OCI-LY7 (cell line): ENCODE results near the gene CD38. TPM values are rescaled to one million over a fixed set of nuclear protein-coding genes. Genes with fewer than 3 reads are reported as not detected.
A peak's percentile ranks its signal among the peaks of the same experiment; 100 is the strongest.

Experiments
- BruUV-seq: library from RNA; stranded (reverse); fragments of 400-500 nt; replicated peaks from 2 replicates; lab custom pipeline; 2021; lab: Mats Ljungman, UMichigan
- CTCF ChIA-PET: fragments of 300-600 bp; sonication (Branson Sonifier 250); formaldehyde crosslinking; loops from one replicate; lab custom pipeline; 2022; ENCODE audit warnings: antibody characterized with exemption; ENCODE audit not compliant: unreplicated experiment; lab: Charles Lee
- POLR2A ChIA-PET: fragments of 300-600 bp; sonication (Branson Sonifier 250); formaldehyde crosslinking; loops from one replicate; lab custom pipeline; 2022; ENCODE audit warnings: antibody characterized with exemption; lab: Charles Lee
- DNase-seq: peaks from one replicate; pipeline ENCODE4 v3.0.0-alpha.2; 2015; ENCODE audit warnings: low spot score
- H2AFZ ChIP-seq: fragments of 200-600 bp; sonication (generic), shearing (Covaris generic); 2 replicates; pipeline ENCODE4 v1.6.1; 2014; ENCODE audit warnings: mild to moderate bottlenecking, antibody characterized with exemption, low read length, moderate library complexity
- H3K27ac ChIP-seq: fragments of 200-600 bp; sonication (generic); 2 replicates; pipeline ENCODE4 v1.5.1; 2014; ENCODE audit warnings: mixed run types, low read depth, mild to moderate bottlenecking, moderate library complexity, low read length, inconsistent platforms; ENCODE audit not compliant: poor library complexity, severe bottlenecking
- H3K36me3 ChIP-seq: fragments of 200-600 bp; sonication (generic); 2 replicates; pipeline ENCODE4 v1.6.1; 2014; ENCODE audit warnings: mild to moderate bottlenecking, antibody characterized with exemption, low read length, moderate library complexity, mixed read lengths; ENCODE audit not compliant: insufficient read depth
- H3K4me1 ChIP-seq: fragments of 200-600 bp; sonication (generic); 2 replicates; pipeline ENCODE4 v1.5.1; 2014; ENCODE audit warnings: mild to moderate bottlenecking, low read length; ENCODE audit not compliant: insufficient read depth, poor library complexity, severe bottlenecking
- H3K4me2 ChIP-seq: fragments of 200-600 bp; sonication (generic); 2 replicates; pipeline ENCODE4 v1.6.1; 2014; ENCODE audit warnings: mild to moderate bottlenecking, low read length
- H3K4me3 ChIP-seq: fragments of 200-600 bp; sonication (generic); 2 replicates; pipeline ENCODE4 v1.5.1; 2014; ENCODE audit warnings: mild to moderate bottlenecking, low read depth, low read length; ENCODE audit not compliant: poor library complexity, severe bottlenecking
- H3K79me2 ChIP-seq: fragments of 200-600 bp; sonication (generic); 2 replicates; pipeline ENCODE4 v1.6.1; 2016; ENCODE audit warnings: low read depth, mild to moderate bottlenecking, low read length, moderate library complexity, mixed read lengths; ENCODE audit not compliant: insufficient read depth
- H3K9me2 ChIP-seq: fragments of 200-600 bp; sonication (generic); 2 replicates; pipeline ENCODE4 v1.6.1; 2016; ENCODE audit warnings: mild to moderate bottlenecking, low read length, mixed read lengths; ENCODE audit not compliant: insufficient read depth
- H3K9me3 ChIP-seq: fragments of 200-600 bp; sonication (generic); 2 replicates; pipeline ENCODE4 v1.6.1; 2014; ENCODE audit warnings: mild to moderate bottlenecking, mixed run types, low read length, mixed read lengths
- H4K20me1 ChIP-seq: fragments of 200-600 bp; sonication (generic); 2 replicates; pipeline ENCODE4 v1.6.1; 2014; ENCODE audit warnings: mild to moderate bottlenecking, antibody characterized with exemption, low read length, moderate library complexity, mixed read lengths; ENCODE audit not compliant: insufficient read depth
- CTCF ChIP-seq: fragments of 200-600 bp; sonication (generic); conservative IDR thresholded peaks from 2 replicates; pipeline ENCODE4 v1.5.1; 2014; ENCODE audit warnings: mild to moderate bottlenecking, antibody characterized with exemption, low read length, moderate library complexity, mixed read lengths
- EZH2phosphoT487 ChIP-seq: fragments of 200-600 bp; sonication (generic); IDR thresholded peaks from 2 replicates; pipeline ENCODE4 v1.6.1; 2018; ENCODE audit warnings: low read depth, borderline replicate concordance, mild to moderate bottlenecking, mixed run types, antibody characterized with exemption, low read length, moderate library complexity, mixed read lengths
- intact Hi-C: fragments of 100-400 bp; cut with micrococcal nuclease; formaldehyde crosslinking; loops from one replicate; pipeline ENCODE4 v1.10.0; 2022; ENCODE audit not compliant: unreplicated experiment
- total RNA-seq, 2 experiments: library from RNA; depleted of rRNA in 1 of 2; stranded (reverse); fragments of >200 nt in 1 of 2; shearing (Covaris generic) in 1 of 2; gene quantifications; 2 replicates each; pipeline ENCODE4 v1.2.3, GENCODE V29; 2014 to 2022

The CD38 gene
- total RNA-seq, 2 experiments from 2014 or later: 92.0 to 176 TPM

DNA sequence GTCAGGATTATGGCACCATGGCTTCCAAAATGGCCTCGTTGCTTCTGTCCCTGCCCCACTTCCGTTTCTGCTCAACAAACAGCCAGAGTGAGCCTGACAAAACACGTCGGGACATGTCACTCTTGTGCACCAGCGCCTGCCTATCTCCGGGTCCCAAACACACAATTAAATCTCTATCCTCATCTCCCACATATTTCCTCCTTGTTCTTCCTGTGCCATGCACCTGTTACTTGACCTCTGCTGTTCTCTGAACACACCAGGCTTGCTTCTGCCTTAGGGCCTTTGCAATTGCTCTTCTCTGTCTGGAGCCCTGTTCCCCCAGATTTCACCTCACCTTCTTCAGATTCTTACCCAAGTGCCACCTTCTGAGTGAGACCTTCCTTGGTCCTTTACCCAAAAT lies 12.7 kb upstream of the CD38 start:
- Histone ChIP-seq H3K4me2 (peak overlapping the region; percentile 74), H3K9me2 (no peaks in the 10 kb centered on the region), H3K27ac (peak overlapping the region; percentile 85), H3K4me3 (peak overlapping the region; percentile 43), H3K4me1 (peaks cover 40% of the 10 kb centered on the region), H3K79me2 (no peaks in the 10 kb centered on the region), H3K36me3 (no peaks in the 10 kb centered on the region), H4K20me1 (no peaks in the 10 kb centered on the region), H2AFZ (peak overlapping the region; percentile 88; the same call in 1 of the 2 replicates), H3K9me3 (peaks cover 5% of the 10 kb centered on the region; the same call in 1 of the 2 replicates)
- CTCF ChIA-PET: interaction anchor here (0.7 to 2.2 kb wide), 2 partner anchors 9 to 16 kb away, joined by 3 to 7 read pairs; no protein-coding TSS in a partner anchor
- BruUV-seq: no TSS peak
- TF ChIP-seq CTCF (no peak), EZH2phosphoT487 (no peak)
- intact Hi-C loops: no loop called here
- POLR2A ChIA-PET: interaction anchor here (0.6 to 3.1 kb wide), 7 partner anchors 8 to 59 kb away, joined by 4 to 35 read pairs (median 8); no protein-coding TSS in a partner anchor
- DNase-seq: no peak

GRCh38 chr4:15765910-15766697 lies 12.0 kb upstream of the CD38 start:
- BruUV-seq: no TSS peak
- intact Hi-C loops: loop anchor here (1.0 kb wide), 2 partner anchors 11 to 19 kb away; no protein-coding TSS in a partner anchor
- peak overlapping the region; percentile 88 for H2AFZ ChIP-seq
- ChIA-PET CTCF (interaction anchor here (0.7 to 2.2 kb wide), 4 partner anchors 10 to 19 kb away, joined by 3 to 7 read pairs (median 4); no protein-coding TSS in a partner anchor), POLR2A (interaction anchor here (0.6 to 3.1 kb wide), 12 partner anchors 9 to 467 kb away, joined by 3 to 35 read pairs (median 6); no protein-coding TSS in a partner anchor)
- peak overlapping the region; percentile 74 for H3K4me2 ChIP-seq
- TF ChIP-seq CTCF (no peak), EZH2phosphoT487 (no peak)
- H3K27ac ChIP-seq: peak overlapping the region; percentile 85
- H3K36me3 ChIP-seq: no peaks in the 10 kb centered on the region
- DNase-seq: peak; percentile 82
- no peaks in the 10 kb centered on the region for H3K79me2 ChIP-seq
- peaks cover 39% of the 10 kb centered on the region for H3K4me1 ChIP-seq
- no peaks in the 10 kb centered on the region for H3K9me2 ChIP-seq
- no peaks in the 10 kb centered on the region for H4K20me1 ChIP-seq
- H3K4me3 ChIP-seq: peak overlapping the region; percentile 43
- peaks cover 5% of the 10 kb centered on the region; the same call in 1 of the 2 replicates for H3K9me3 ChIP-seq
